GM04504 (cell line): Measurements from ENCODE around the gene SP140L.
"Not testable (repeated sequence)": the region's sequence is repeated elsewhere in the genome, so short reads cannot be mapped to it uniquely, and the experiment has no call there.

Experiments
- DNase-seq: peaks from one replicate; pipeline ENCODE4 v3.0.0-alpha.2; 2012; ENCODE audit warnings: low read depth

Gene SP140L

DNA sequence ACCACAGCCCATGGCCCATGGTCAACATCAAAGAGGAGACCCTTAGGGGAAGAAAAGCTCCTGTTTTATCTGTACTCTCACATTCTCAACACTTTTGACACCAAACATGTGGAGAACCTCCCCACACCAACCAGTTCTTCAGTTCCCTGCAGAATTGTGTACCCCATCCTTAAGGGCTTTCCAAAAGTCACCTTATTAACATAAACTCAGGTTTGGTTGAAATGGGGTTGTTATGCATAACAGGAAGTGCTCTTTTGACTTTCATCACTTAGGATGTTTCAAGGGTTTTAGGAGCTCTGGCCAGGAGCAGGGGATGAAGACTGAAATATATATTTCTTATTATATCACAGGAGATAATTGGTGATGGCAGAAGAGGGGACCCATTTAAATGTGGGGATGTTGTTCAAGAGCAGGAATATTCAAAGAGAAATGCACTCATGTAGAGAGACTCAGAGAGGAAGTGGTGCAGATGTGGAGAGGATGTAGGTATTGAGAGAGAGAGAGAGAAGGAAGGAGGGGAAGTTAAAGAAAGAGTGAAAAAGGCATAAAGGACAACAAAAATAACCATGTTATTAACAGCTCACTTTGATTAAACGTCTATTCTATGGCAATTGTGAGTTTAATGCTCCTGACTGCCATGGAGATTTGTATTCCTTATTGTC, 35.2 kb downstream of the SP140L start:
- no peak for DNase-seq

DNA sequence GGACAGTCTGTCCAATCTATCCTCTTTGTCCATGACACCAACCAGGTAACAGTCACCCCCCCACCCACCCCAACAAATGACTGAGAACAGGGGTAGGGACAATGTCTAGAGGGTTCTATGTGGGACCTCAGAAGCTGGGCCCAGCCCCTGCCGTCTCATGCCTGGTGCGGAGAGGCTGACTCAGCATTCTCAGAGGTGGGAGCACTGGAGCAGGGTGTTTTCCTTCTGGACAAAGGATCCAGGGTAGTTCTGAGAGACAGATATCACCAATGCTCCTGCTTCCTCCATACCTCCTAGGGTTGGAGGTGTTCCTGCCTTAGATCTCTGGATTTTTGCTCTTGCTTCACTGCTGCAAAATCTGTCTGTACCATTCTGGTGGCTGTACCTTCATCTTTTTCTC, 55.1 kb downstream of the SP140L start:
- DNase-seq, result no peak

DNA sequence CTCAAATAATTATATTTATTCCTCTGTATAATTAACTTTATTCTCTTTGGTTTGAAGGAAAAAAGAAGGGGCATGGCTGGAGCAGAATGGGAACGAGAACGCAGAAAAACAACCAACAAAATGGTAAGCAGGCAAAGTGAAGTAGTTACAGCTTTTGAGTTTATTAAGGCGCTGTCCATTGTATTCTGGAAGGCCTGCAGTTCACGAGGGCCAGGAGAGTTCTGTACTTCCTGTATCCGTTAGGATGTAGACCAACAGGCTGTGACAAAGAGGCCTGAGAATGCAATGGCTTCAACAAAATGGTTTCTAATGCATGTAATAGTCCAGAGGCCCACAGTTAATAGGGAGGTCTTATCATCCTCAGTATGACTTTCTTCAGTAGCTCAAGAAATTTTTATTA, 56.5 kb downstream of the SP140L start:
- no peak for DNase-seq

DNA sequence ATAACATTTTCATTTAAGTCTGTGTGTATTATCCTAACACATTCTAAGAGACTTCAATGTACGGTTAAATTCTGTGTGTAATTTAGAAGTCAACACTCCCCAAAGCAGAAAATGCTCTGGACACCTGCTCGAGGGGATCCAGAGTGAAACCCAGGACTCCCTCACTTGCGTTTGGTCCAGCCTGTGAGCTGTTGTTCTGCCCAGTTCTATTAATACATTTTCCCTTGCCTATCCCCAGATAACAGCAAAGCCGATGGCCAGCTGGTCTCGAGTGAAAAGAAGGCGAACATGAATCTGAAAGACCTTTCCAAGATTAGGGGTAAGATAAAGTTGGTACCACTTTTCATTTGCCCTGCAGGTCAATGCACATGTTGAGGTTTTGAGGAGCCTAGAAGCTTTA, 58.0 kb downstream of the SP140L start:
- no peak for DNase-seq

- no peak for DNase-seq
Measured at GRCh38 chr2:230394301-230394700, 67.3 kb downstream of the SP140L start.

DNA sequence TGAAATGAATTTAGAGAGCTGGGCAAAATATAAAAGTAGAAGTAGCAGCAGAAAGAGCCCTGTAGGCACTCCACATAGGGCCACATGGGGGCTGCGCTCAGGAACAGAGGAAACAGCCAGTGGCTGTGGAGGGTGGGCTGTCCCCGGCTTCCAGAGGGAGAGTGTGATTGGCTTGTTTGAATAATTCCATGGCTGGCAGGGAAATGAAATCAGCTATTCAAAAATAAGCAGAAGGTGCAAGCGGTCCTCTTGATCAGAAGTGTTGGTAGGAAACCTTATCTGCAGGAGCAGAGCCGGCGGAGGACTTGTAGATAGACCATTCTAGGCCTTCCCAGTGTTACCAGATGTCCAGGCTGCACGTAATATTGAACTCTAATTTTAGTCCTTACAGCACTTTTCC, 71.7 kb downstream of the SP140L start:
- not testable (repeated sequence) for DNase-seq

- DNase-seq, result no peak
Measured at GRCh38 chr2:230400041-230400440, 73.0 kb downstream of the SP140L start.

DNA sequence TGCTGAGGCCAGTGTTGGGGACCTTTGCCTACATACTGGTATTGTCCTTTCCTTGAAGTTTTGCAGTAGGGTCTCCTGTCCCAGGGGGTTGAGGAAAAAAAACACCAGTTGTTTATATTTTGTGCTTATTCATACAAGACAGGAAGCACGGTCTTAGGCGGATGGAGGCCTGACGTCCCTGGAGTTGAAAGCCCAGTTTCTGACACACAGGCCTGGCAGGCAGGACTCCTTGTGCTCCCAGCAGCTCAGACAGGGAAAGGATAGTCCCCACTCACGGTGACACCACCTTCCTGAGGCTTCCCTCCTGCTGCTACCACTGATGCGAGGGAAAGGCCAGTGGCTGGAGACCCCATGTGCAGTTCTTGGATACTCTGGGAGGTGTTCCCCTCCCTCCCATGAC, 73.5 kb downstream of the SP140L start:
- no peak for DNase-seq

- DNase-seq, result not testable (repeated sequence)
Measured at GRCh38 chr2:230401026-230401425, 74.0 kb downstream of the SP140L start.

DNA sequence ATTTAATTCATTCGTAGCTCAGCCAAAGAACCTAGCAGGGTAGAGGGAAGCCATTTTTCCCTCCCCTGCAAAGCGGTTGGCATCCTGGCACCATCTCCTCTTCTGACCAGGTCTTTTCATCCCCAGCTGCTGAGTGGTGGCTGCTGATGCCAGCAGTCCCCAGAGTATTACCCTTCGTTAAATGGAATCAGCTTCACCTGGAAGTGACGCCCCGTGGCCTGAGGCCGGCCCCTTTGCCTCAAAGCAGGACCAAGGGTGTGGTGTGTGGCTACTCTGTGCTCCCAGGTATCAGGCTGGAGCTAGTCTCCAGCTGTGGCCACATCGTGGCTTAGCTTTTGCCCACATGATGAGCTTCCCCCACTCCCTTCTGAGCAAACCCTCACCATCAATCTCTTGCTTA, 76.8 kb downstream of the SP140L start:
- no peak for DNase-seq

GRCh38 chr2:230405824-230406223, 78.8 kb downstream of the SP140L start:
- DNase-seq, result no peak

- DNase-seq, result peak; percentile 81
Measured at GRCh38 chr2:230408244-230408842, 81.3 kb downstream of the SP140L start.

DNA sequence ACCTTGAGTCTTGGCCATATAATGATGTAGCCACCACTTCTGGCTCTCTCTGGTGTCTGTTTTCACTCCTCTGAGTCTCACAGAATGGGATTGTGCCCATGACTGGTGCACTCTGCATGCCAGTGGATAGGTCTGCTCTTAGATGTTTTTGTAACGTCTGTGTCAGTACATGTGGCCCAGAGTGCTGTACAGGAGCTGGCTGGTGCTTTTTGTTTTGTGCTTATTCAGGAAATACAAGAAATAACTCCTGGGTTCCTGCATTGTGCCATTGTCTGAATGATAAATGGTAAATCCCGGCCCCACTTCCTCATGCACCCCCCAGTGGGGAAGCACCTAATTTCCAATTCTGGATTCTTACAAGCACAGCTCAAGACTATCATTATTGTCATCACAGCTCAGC, 82.3 kb downstream of the SP140L start:
- not testable (repeated sequence) for DNase-seq

DNA sequence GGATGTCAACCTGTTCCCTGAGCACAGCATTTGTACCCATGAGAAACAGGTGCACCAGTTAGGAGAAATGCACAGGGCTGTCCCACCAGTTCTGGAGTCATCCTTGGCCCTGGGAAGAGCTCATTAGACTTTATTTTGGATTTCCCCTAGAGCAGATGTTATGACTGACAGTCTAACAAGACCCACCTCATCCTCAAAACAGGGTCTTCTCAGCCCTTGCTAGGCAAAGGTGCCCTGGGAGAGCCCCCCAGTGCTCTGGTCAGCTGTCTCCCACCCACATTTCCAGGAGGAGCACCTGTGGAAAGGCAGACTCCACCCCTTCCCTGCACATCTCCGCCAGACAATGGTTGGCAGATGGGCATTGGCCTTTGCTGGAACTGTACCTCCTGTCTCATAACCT, 83.3 kb downstream of the SP140L start:
- DNase-seq, result no peak

DNA sequence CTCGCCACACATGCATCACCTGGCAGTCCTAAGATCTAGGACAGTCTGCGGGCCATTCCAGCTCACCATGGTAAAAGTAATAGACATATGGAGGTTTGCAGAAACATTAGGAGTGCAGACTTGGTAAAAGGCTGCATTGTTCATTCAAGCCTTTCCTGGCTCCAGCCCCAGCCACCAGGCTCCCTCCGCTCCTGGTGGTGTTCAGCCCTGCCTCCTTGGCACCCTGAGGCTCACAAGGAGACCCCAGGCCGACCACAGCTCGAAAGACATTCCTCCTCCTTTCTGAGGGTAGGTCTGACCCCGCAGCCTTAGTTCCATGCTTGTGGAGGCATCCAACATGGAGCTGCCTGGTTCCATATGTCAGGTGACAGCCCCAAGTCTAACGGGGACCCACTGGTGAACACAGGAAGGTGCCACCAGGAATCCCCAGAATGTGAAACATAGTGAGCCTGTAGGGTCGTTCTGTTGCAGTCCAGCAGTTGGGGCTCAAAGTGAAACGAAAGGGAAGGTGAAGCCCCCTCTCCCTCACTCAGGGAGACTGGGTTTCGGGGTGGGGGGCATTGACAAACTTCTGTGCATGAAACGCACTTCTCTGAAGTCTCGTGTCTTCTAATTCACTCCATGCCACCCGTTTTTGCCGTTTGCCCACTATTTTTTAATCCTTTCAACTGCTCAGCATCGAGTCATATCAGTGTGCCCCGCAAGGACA, 84.0 kb downstream of the SP140L start:
- no peak for DNase-seq

DNA sequence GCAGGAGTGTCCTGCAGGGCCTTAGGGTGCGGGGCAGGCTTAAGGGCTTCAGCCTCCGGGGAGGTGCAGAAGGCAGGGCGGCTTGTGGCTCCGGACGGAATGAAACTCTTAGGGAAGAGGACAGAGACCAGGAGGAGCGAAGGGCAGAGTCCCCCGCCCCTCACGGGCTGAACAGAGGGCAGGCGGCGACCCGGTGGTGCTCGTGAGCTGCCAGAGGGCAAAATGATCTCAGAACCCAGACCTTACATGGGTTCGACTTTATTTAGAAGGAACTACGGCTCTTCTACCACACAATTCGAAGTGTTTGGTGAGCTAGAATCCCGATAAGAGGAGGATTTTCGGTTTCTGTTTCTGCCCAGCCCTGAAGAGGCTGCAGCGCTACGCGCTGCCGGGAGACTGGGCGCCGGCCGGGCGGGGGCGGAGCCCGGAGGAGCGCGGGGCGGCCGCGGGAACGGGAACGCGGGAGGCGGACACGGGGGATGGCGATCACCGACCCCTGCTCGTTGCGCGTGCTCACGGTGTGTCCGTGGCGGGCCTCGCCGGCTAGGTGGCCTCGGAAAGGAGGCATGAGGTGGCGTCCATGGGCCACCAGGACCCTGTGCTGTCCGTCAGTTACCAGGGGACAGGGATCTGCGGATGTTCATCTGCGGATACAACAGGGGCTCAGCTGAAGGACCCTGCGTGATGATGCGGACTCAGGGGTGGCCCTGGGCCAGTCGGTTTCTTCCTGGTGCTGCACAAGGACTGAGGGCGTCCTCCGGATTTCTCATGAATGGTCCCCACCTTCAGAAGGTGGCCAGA, 84.8 kb downstream of the SP140L start:
- peak; percentile 46 for DNase-seq

GRCh38 chr2:230412371-230412711, 85.3 kb downstream of the SP140L start:
- no peak for DNase-seq

GRCh38 chr2:230412846-230413245, 85.9 kb downstream of the SP140L start:
- DNase-seq, result no peak

DNA sequence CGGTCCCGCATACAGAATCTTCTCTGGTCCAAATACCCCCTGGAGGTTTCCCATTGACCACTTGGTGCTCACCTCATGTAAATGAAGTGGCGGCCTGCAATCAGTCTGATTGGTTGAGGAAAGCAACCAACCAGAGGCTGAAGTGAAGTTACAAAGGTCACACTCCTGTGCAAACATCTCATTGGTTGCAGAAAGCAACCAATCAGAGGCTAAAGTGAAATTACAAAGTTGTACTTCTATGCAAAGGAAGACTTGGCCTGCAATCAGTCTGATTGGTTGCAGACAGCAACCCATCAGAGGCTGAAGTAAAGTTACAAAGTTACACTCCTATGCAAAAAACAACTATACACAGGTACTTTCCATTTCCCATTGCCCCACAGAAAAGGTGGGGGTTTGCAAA, 86.5 kb downstream of the SP140L start:
- no peak for DNase-seq

DNA sequence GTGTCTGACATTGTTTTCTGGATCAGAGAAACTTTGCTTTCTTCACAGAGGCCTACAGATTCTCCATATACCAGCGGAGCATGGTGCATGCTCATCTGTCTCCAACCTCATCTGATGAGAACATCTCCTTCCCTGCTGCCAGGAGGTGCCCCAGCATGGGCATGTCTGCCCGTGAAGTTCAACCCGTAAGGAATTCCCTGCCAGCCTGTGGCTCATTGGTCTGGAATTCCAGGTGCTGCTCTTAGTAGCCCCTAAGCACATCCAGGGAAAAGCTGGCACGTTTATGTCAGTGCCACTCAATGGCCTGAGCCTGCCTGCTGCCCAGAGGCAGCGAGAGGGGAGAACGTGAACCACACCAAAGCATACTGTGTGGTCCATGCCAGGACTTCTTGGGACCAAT, 87.3 kb downstream of the SP140L start:
- DNase-seq, result no peak

GRCh38 chr2:230416061-230416721, 89.2 kb downstream of the SP140L start, which contains the start of gene SP100:
TSS of gene SP100 (plus strand) at chr2:230416201. CDS start at chr2:230416297, 96 bp downstream.
- peak; percentile 73 for DNase-seq

- no peak for DNase-seq
Measured at GRCh38 chr2:230417436-230417835, 90.4 kb downstream of the SP140L start.
